Gastrocnemius medialis (tissue), 4 donors: Measurements from ENCODE around the gene DOK5.

Experiments used
- POLR2A ChIP-seq, 2 donors: fragments of 450-650 bp; IDR thresholded peaks; one replicate each; pipeline ENCODE4 v1.6.1; 2017; ENCODE audit warnings: antibody characterized with exemption in 2 of 2, mild to moderate bottlenecking in 2 of 2, moderate library complexity in 2 of 2
- TF ChIP-seq, protein P1 (sequence below), 5 experiments: fragments of 450-650 bp in 3 of 5; fragments of 200-600 bp in 2 of 5; sonication (generic) in 2 of 5; IDR thresholded peaks in 4 of 5; conservative IDR thresholded peaks in 1 of 5; 1 replicate in 4 of 5; 2 replicates in 1 of 5; pipeline ENCODE4 v1.5.1; 2016 to 2019; ENCODE audit warnings: antibody characterized with exemption in 5 of 5, mild to moderate bottlenecking in 3 of 5, moderate library complexity in 3 of 5

DNA sequence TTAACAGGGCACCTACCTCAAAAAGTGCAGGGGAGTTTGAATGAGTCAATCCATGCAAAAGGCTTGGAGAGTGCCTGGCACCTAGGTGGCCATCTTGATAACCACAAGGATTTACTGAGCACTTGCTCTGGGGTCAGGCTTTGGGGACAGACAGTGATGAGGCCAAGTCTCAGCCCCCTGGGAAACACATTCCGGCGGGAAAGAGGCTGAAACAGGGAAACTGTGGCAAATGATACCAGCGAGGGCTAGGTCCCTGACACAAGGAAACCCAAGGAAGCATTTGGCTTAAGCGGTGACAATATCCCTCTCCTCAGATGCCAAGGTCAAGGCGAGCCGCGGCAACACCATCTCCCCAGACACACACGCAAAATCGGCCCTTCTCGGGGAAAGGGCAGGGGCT is 527 bp upstream of the DOK5 start:
- TF ChIP-seq, protein P1, sequence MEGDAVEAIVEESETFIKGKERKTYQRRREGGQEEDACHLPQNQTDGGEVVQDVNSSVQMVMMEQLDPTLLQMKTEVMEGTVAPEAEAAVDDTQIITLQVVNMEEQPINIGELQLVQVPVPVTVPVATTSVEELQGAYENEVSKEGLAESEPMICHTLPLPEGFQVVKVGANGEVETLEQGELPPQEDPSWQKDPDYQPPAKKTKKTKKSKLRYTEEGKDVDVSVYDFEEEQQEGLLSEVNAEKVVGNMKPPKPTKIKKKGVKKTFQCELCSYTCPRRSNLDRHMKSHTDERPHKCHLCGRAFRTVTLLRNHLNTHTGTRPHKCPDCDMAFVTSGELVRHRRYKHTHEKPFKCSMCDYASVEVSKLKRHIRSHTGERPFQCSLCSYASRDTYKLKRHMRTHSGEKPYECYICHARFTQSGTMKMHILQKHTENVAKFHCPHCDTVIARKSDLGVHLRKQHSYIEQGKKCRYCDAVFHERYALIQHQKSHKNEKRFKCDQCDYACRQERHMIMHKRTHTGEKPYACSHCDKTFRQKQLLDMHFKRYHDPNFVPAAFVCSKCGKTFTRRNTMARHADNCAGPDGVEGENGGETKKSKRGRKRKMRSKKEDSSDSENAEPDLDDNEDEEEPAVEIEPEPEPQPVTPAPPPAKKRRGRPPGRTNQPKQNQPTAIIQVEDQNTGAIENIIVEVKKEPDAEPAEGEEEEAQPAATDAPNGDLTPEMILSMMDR (IDR thresholded peaks at IDR 0.05 in 4 of 5, conservative IDR thresholded peaks at IDR 0.05 in 1 of 5) = no peak
- TF ChIP-seq POLR2A (IDR thresholded peaks at IDR 0.05) = no peak
